Measurements from ENCODE around the gene GABRD.
A peak's percentile ranks its signal among the peaks of the same experiment; 100 is the strongest.

Gene GABRD

GRCh38 chr1:2049718-2050431 is 30.7 kb downstream of the GABRD start, which contains the start of gene PRKCZ:
Gene PRKCZ (plus strand): TSS chr1:2050411. CDS start chr1:2050631, 220 bp downstream.
- TF ChIP-seq CTCF (IDR thresholded peaks at IDR 0.05; ENCODE audit: insufficient read depth, low read length, poor library complexity, severe bottlenecking) = no peak
- DNase-seq (ENCODE audit: extremely low read depth, insufficient read length) = peak; percentile 91
- H3K36me3 ChIP-seq (ENCODE audit: control insufficient read depth, insufficient read depth, low read length) = no peaks in the 10 kb centered on the region
- peak within 1 kb of the TSS; percentile 38 for H3K4me3 ChIP-seq (replicated peaks; ENCODE audit: low read depth, low read length)
- H3K27me3 ChIP-seq (replicated peaks; ENCODE audit: control insufficient read depth, insufficient read depth, low read length) = no peaks in the 10 kb centered on the region; the same call in 1 of the 2 replicates

GRCh38 chr1:2050461-2050792 is 31.3 kb downstream of the GABRD start:
- no peaks in the 10 kb centered on the region; the same call in 1 of the 2 replicates for H3K27me3 ChIP-seq (replicated peaks; ENCODE audit: control insufficient read depth, insufficient read depth, low read length)
- peak overlapping the region; percentile 38 for H3K4me3 ChIP-seq (replicated peaks; ENCODE audit: low read depth, low read length)
- DNase-seq (ENCODE audit: extremely low read depth, insufficient read length) = no peak
- TF ChIP-seq CTCF (IDR thresholded peaks at IDR 0.05; ENCODE audit: insufficient read depth, low read length, poor library complexity, severe bottlenecking) = no peak
- no peaks in the 10 kb centered on the region for H3K36me3 ChIP-seq (ENCODE audit: control insufficient read depth, insufficient read depth, low read length)

GRCh38 chr1:2050793-2051682 is 31.9 kb downstream of the GABRD start:
- no peak for DNase-seq (ENCODE audit: extremely low read depth, insufficient read length)
- no peak for TF ChIP-seq CTCF (IDR thresholded peaks at IDR 0.05; ENCODE audit: insufficient read depth, low read length, poor library complexity, severe bottlenecking)
- no peaks in the 10 kb centered on the region; the same call in 1 of the 2 replicates for H3K27me3 ChIP-seq (replicated peaks; ENCODE audit: control insufficient read depth, insufficient read depth, low read length)
- no peaks in the 10 kb centered on the region for H3K36me3 ChIP-seq (ENCODE audit: control insufficient read depth, insufficient read depth, low read length)
- H3K4me3 ChIP-seq (replicated peaks; ENCODE audit: low read depth, low read length) = peak overlapping the region; percentile 38

GRCh38 chr1:2052054-2052679 is 33.0 kb downstream of the GABRD start:
- Histone ChIP-seq H3K36me3 (ENCODE audit: control insufficient read depth, insufficient read depth, low read length) (no peaks in the 10 kb centered on the region), H3K4me3 (replicated peaks; ENCODE audit: low read depth, low read length) (no peak overlapping the region), H3K27me3 (replicated peaks; ENCODE audit: control insufficient read depth, insufficient read depth, low read length) (no peaks in the 10 kb centered on the region; the same call in 1 of the 2 replicates)
- TF ChIP-seq CTCF (IDR thresholded peaks at IDR 0.05; ENCODE audit: insufficient read depth, low read length, poor library complexity, severe bottlenecking) = no peak
- no peak for DNase-seq (ENCODE audit: extremely low read depth, insufficient read length)

GRCh38 chr1:2052756-2053155 is 33.6 kb downstream of the GABRD start:
- Histone ChIP-seq H3K4me3 (replicated peaks; ENCODE audit: low read depth, low read length) (no peak overlapping the region), H3K36me3 (ENCODE audit: control insufficient read depth, insufficient read depth, low read length) (no peaks in the 10 kb centered on the region), H3K27me3 (replicated peaks; ENCODE audit: control insufficient read depth, insufficient read depth, low read length) (no peaks in the 10 kb centered on the region; the same call in 1 of the 2 replicates)

More at GRCh38 chr1:2052756-2053155, 33.6 kb downstream of the GABRD start:
- no peak for DNase-seq (ENCODE audit: extremely low read depth, insufficient read length)
- TF ChIP-seq CTCF (IDR thresholded peaks at IDR 0.05; ENCODE audit: insufficient read depth, low read length, poor library complexity, severe bottlenecking) = no peak

Data from GM06990 (cell line).